Myometrial cell (primary cell): ENCODE data around the gene EEIG2. TPM values are rescaled to one million over a fixed set of nuclear protein-coding genes. Genes with fewer than 3 reads are reported as not detected.

Experiments
- total RNA-seq: library from RNA; depleted of rRNA; stranded (reverse); fragments of >200 nt; gene quantifications from 2 replicates; pipeline ENCODE4 v1.2.3, GENCODE V29; 2015

The EEIG2 gene
- total RNA-seq: 7.2 and 11.0 TPM in 2 replicates

GRCh38 chr1:108559215-108560186, at the start of gene EEIG2:
EEIG2 (plus strand) TSS chr1:108560100; CDS start chr1:108560429, 329 bp downstream.

Other genes with a start within 250 kb of the EEIG2 start
- gene NBPF6, start 109.8 kb upstream of the EEIG2 start, total RNA-seq: not detected in 2 replicates
- 6.9 and 7.6 TPM in 2 replicates for gene HENMT1, start 101.0 kb downstream of the EEIG2 start, total RNA-seq
- gene PRPF38B, start 132.2 kb downstream of the EEIG2 start, total RNA-seq: 5.7 and 5.8 TPM in 2 replicates
- not detected in 2 replicates for gene FNDC7, start 152.8 kb downstream of the EEIG2 start, total RNA-seq
- 34.2 and 37.5 TPM in 2 replicates for gene STXBP3, start 186.6 kb downstream of the EEIG2 start, total RNA-seq